Measurements from ENCODE around the gene ACSL1.

Gene ACSL1

DNA sequence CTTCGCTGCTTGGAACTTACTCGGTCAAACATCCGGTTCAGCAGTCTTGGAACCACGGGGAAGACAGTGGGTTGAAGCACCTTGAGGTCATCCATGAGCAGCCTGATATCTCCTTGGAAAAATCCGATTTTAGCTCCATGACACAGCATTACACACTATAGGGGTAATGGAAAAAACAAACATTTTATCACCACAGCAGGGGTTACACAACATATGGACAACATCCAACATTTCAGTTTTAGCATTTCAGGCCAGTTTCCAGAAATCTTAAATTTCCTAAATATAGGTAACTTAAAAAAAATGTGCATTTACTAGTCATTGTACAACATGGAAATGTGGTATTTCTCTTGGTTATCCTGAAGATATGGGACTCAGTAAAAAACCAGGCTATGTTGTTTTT, 57.5 kb downstream of the ACSL1 start:
- Histone ChIP-seq H3F3A (ENCODE audit: low read depth) (no peaks in the 10 kb centered on the region), H3K4me2 (ENCODE audit: low read depth, low read length, poor library complexity, severe bottlenecking) (no peak overlapping the region), H3K79me2 (ENCODE audit: insufficient read depth, low read length) (no peaks in the 10 kb centered on the region), H2AFZ (ENCODE audit: low read length) (no peak overlapping the region), H3K36me3 (ENCODE audit: insufficient read depth, low read length) (no peaks in the 10 kb centered on the region), H3K4me1 (ENCODE audit: insufficient read depth, low read length, poor library complexity, severe bottlenecking) (no peaks in the 10 kb centered on the region), H3K4me3 (ENCODE audit: low read length, poor library complexity, severe bottlenecking) (no peak overlapping the region), H4K20me1 (ENCODE audit: insufficient read depth, low read length, poor library complexity, severe bottlenecking) (no peaks in the 10 kb centered on the region), H3K9ac (ENCODE audit: low read depth, low read length, poor library complexity, severe bottlenecking) (no peak overlapping the region), H3K9me2 (replicated peaks; ENCODE audit: low read depth, low read length) (no peaks in the 10 kb centered on the region), H3K27me3 (ENCODE audit: insufficient read depth, low read length, poor library complexity, severe bottlenecking) (no peaks in the 10 kb centered on the region), H3K9me3 (ENCODE audit: insufficient read depth, low read depth, low read length) (no peaks in the 10 kb centered on the region)
- no peak for TF ChIP-seq EZH2phosphoT487 (IDR thresholded peaks at IDR 0.05; ENCODE audit: borderline replicate concordance)
- TF ChIP-seq, protein P1, sequence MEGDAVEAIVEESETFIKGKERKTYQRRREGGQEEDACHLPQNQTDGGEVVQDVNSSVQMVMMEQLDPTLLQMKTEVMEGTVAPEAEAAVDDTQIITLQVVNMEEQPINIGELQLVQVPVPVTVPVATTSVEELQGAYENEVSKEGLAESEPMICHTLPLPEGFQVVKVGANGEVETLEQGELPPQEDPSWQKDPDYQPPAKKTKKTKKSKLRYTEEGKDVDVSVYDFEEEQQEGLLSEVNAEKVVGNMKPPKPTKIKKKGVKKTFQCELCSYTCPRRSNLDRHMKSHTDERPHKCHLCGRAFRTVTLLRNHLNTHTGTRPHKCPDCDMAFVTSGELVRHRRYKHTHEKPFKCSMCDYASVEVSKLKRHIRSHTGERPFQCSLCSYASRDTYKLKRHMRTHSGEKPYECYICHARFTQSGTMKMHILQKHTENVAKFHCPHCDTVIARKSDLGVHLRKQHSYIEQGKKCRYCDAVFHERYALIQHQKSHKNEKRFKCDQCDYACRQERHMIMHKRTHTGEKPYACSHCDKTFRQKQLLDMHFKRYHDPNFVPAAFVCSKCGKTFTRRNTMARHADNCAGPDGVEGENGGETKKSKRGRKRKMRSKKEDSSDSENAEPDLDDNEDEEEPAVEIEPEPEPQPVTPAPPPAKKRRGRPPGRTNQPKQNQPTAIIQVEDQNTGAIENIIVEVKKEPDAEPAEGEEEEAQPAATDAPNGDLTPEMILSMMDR (conservative IDR thresholded peaks at IDR 0.05; ENCODE audit: low read length), result no peak

DNA sequence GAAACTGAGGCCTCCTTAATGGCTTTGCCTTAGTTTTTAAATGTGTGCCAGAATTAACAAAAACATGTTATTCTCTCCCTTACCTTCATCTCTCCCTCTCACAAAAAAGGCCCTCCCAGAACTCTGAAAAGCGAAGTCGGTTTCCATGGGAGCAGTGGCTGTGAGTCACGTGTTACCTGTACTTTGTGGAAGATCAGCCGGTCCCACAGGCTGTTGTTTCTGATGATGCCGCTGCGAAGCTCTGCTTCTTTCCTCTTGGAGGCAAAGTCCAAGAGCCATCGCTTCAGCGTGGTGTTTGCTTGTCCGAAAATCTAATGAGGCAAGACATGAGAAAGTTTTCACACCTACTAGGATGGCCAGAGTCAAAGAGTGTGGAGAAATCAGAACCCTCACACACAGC, 59.3 kb downstream of the ACSL1 start:
- Histone ChIP-seq H3K79me2 (ENCODE audit: insufficient read depth, low read length) (no peaks in the 10 kb centered on the region), H3F3A (ENCODE audit: low read depth) (no peaks in the 10 kb centered on the region), H2AFZ (ENCODE audit: low read length) (no peak overlapping the region), H3K4me2 (ENCODE audit: low read depth, low read length, poor library complexity, severe bottlenecking) (no peak overlapping the region), H3K9me2 (replicated peaks; ENCODE audit: low read depth, low read length) (no peaks in the 10 kb centered on the region), H3K9me3 (ENCODE audit: insufficient read depth, low read depth, low read length) (no peaks in the 10 kb centered on the region), H3K9ac (ENCODE audit: low read depth, low read length, poor library complexity, severe bottlenecking) (no peak overlapping the region), H3K4me3 (ENCODE audit: low read length, poor library complexity, severe bottlenecking) (no peak overlapping the region), H4K20me1 (ENCODE audit: insufficient read depth, low read length, poor library complexity, severe bottlenecking) (no peaks in the 10 kb centered on the region), H3K36me3 (ENCODE audit: insufficient read depth, low read length) (no peaks in the 10 kb centered on the region), H3K27me3 (ENCODE audit: insufficient read depth, low read length, poor library complexity, severe bottlenecking) (no peaks in the 10 kb centered on the region), H3K4me1 (ENCODE audit: insufficient read depth, low read length, poor library complexity, severe bottlenecking) (no peaks in the 10 kb centered on the region)
- TF ChIP-seq EZH2phosphoT487 (IDR thresholded peaks at IDR 0.05; ENCODE audit: borderline replicate concordance), result no peak
- TF ChIP-seq, protein P1 (conservative IDR thresholded peaks at IDR 0.05; ENCODE audit: low read length), result no peak

DNA sequence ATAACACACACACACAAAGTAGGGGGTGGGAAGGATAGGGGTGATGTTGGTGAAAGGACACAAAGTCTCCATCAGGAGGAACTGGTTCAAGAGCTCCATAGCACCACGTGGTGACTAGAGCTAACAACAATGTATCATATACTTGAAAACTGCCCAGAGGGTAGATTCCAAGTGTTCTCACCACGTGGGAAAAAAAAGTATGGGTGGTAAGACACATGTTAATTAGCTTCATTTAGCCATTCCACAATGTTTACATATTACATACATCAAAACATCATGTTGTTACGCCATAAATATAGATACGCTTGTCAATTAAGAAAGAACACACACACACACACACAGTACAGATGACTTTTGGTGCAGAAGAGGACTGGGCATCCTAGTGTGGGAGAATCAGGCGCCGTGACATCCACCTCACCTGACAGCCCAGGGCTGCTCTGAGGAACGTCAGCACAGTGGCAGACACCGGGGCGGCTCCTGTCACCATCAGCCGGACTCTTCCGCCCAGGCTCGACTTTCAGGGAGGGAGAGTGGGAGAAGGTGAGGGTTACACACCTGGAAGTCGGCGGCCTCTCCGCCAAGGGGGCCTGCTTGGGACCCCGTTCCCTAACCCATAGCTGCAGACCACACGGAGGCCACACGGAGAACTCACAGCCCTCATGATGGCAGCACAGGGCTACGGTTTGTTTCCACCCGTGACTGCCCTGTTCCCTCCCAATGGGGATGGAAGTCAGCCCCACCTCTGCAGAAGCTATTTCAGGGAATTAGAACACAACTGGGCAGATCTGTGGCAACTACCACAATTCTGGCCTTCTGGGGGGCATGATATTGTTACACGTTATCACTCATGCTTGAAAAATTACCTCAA, 60.1 kb downstream of the ACSL1 start:
- no peaks in the 10 kb centered on the region for H3K79me2 ChIP-seq (ENCODE audit: insufficient read depth, low read length)
- TF ChIP-seq, protein P1 (conservative IDR thresholded peaks at IDR 0.05; ENCODE audit: low read length), result 0 out of 2 replicates have a peak, but pooled peaks have one; percentile 18
- no peak for TF ChIP-seq EZH2phosphoT487 (IDR thresholded peaks at IDR 0.05; ENCODE audit: borderline replicate concordance)
- no peaks in the 10 kb centered on the region for H3K27me3 ChIP-seq (ENCODE audit: insufficient read depth, low read length, poor library complexity, severe bottlenecking)
- no peak overlapping the region for H3K4me3 ChIP-seq (ENCODE audit: low read length, poor library complexity, severe bottlenecking)
- no peaks in the 10 kb centered on the region for H3K4me1 ChIP-seq (ENCODE audit: insufficient read depth, low read length, poor library complexity, severe bottlenecking)
- H3K36me3 ChIP-seq (ENCODE audit: insufficient read depth, low read length), result no peaks in the 10 kb centered on the region
- H3K9ac ChIP-seq (ENCODE audit: low read depth, low read length, poor library complexity, severe bottlenecking), result no peak overlapping the region
- no peak overlapping the region for H3K4me2 ChIP-seq (ENCODE audit: low read depth, low read length, poor library complexity, severe bottlenecking)
- no peaks in the 10 kb centered on the region for H3K9me2 ChIP-seq (replicated peaks; ENCODE audit: low read depth, low read length)
- H3F3A ChIP-seq (ENCODE audit: low read depth), result no peaks in the 10 kb centered on the region
- no peaks in the 10 kb centered on the region for H3K9me3 ChIP-seq (ENCODE audit: insufficient read depth, low read depth, low read length)
- no peak overlapping the region for H2AFZ ChIP-seq (ENCODE audit: low read length)
- H4K20me1 ChIP-seq (ENCODE audit: insufficient read depth, low read length, poor library complexity, severe bottlenecking), result no peaks in the 10 kb centered on the region

Measured in Loucy (cell line).